ENCODE results near the gene SGO1.
"Not testable (repeated sequence)": the region's sequence is repeated elsewhere in the genome, so short reads cannot be mapped to it uniquely, and the experiment has no call there.

SGO1 gene

DNA sequence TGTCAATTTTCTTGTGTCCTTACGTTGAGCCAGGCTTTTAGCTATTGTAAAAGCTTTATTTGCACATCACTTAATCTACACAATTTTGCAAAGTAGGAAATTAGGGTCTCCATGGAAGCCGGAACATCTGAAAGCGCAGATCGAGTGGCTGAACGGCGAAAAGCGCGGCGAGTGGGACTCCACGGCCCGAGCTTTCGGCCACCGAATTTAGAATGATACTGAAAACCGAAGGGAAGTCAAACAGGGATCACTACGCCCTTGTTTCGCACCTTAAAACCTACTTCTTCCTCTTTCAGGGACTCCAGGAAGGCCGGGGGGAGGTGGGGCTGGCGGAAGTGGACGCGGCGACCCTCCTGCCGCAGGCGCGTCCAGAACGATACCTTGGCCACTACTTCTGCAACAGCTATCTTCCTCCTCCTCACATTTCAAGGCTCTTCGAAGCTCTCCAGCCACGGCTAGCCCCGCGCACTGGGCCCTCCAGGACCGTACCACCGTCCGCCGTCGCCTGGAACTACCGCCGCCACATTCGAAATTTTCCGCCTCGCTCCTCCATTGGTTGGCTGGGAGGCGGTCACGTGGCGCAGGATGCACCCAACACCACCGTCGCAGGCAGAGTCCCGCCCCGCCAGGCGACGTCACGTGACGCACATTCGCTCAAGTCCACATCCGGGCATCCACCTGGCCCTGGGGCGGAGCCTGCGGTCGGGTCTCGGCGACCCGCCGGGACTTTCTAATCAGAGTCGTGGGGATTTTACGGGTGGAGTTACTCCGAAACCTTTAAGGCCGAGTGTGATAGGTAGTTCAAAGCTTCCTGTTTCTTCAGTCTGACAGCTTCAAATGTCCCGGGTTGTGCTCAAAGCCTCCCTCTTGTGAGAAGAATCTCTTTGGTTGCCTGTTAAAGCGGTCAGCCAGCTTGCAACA lies at the start of gene SGO1:
SGO1 (minus strand) TSS at position 528 of the 921 bp plus-strand sequence. CDS start 2,179 bp downstream, outside the sequence.
- Histone ChIP-seq H3K4me1 (ENCODE audit: control insufficient read depth, low read depth, low read length) (peaks cover 14% of the 10 kb centered on the region), H3K9ac (ENCODE audit: low read length) (peak within 1 kb of the TSS; percentile 93), H3K27ac (ENCODE audit: low read length) (peak within 1 kb of the TSS; percentile 86), H3K4me3 (ENCODE audit: low read length) (peak within 1 kb of the TSS; percentile 88), H3K27me3 (ENCODE audit: control insufficient read depth, insufficient read depth, low read length) (no peaks in the 10 kb centered on the region), H3K9me3 (ENCODE audit: control insufficient read depth, low read depth, low read length) (no peaks in the 10 kb centered on the region), H3K36me3 (ENCODE audit: control insufficient read depth, low read depth, low read length) (peaks cover 20% of the 10 kb centered on the region)

DNA sequence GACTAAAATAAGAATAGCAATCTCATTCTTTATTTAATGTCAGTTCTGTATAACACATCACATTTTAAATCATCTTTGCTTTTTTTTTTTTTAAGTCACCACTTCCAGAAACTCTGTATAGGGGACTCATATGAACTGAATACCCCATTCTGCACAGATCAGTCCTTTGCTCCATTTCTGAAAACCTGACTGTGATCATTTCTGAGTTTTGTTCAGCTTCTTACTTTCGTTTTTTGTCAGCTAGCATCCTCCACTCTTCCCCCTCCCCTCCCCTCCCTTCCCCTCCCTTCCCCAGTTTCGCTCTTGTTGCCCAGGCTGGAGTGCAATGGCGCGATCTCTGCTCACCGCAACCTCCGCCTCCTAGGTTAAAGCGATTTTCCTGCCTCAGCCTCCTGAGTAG lies 49.8 kb upstream of the SGO1 start:
- H3K36me3 ChIP-seq (ENCODE audit: control insufficient read depth, low read depth, low read length) = no peaks in the 10 kb centered on the region
- H3K4me1 ChIP-seq (ENCODE audit: control insufficient read depth, low read depth, low read length) = no peaks in the 10 kb centered on the region
- H3K4me3 ChIP-seq (ENCODE audit: low read length) = no peak overlapping the region
- H3K27me3 ChIP-seq (ENCODE audit: control insufficient read depth, insufficient read depth, low read length) = no peaks in the 10 kb centered on the region
- no peak overlapping the region for H3K27ac ChIP-seq (ENCODE audit: low read length)
- H3K9me3 ChIP-seq (ENCODE audit: control insufficient read depth, low read depth, low read length) = no peaks in the 10 kb centered on the region
- no peak overlapping the region for H3K9ac ChIP-seq (ENCODE audit: low read length)

DNA sequence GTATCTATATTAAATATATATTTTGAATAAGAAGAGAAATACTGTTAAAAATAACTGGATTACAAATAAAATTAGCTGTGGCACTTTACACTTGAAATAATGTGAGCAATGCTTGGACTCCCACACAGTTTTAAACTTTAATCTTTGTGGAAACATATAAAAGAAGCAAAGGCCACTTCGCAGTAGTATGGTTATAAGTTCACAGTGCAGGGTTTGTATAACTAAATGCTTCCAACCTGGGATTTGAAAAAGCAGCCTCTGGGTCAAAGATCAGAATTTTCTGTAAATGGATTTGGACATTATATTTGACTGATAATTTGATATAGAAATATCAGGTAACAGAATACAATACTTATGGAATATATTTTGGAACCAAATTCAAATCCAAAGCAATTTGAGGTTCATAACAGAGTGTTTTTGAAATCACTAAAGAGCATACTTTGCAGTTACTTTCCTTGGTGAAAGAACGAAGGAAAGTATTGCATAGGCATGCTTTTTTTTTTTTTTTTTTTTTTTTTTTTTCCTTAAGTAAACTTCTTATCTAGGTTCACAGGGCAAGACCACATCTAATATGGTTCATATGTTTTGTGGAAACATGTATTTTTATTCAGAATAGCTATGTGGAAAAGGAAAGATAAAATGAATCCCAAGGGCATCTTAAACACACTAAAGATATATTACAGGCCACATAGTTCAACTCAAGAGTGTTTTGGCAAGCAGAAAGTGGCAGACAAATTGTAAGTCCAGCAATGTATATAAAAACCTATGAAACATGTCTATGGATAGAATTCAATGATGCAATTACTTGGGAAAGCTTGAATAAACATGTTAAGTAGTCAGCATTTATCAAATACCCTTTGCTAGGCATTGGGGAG lies 47.1 kb upstream of the SGO1 start:
- H3K27me3 ChIP-seq (ENCODE audit: control insufficient read depth, insufficient read depth, low read length) = no peaks in the 10 kb centered on the region
- H3K4me3 ChIP-seq (ENCODE audit: low read length) = no peak overlapping the region

GRCh38 chr3:20230954-20231353 lies 44.9 kb upstream of the SGO1 start:
- no peaks in the 10 kb centered on the region for H3K27me3 ChIP-seq (ENCODE audit: control insufficient read depth, insufficient read depth, low read length)

More for the DNA sequence above, 47.1 kb upstream of the SGO1 start:
- Histone ChIP-seq H3K4me1 (ENCODE audit: control insufficient read depth, low read depth, low read length) (no peaks in the 10 kb centered on the region), H3K9me3 (ENCODE audit: control insufficient read depth, low read depth, low read length) (no peaks in the 10 kb centered on the region), H3K36me3 (ENCODE audit: control insufficient read depth, low read depth, low read length) (no peaks in the 10 kb centered on the region), H3K9ac (ENCODE audit: low read length) (no peak overlapping the region), H3K27ac (ENCODE audit: low read length) (no peak overlapping the region)

DNA sequence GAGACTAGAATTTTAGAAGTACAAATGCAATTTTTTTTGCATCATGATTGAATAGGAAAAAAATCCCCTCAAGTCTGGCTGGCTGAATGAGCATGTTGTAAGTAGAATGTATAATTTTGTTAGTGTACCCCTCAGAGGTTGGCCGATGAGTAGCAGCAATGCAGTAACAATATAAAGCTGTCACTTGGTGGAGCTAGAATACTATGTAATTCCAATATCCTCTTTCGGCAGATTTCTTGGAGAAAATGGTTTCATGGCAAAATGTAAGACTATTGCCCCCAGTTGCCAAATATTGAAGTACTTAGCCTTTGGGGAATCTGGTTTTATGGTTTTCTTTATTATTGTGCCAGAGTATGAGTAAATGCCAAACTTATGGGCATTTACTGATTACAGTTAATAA lies 39.8 kb upstream of the SGO1 start:
- H3K27ac ChIP-seq (ENCODE audit: low read length) = no peak overlapping the region
- H3K9me3 ChIP-seq (ENCODE audit: control insufficient read depth, low read depth, low read length) = no peaks in the 10 kb centered on the region
- no peaks in the 10 kb centered on the region for H3K36me3 ChIP-seq (ENCODE audit: control insufficient read depth, low read depth, low read length)
- no peak overlapping the region for H3K4me3 ChIP-seq (ENCODE audit: low read length)
- H3K27me3 ChIP-seq (ENCODE audit: control insufficient read depth, insufficient read depth, low read length) = no peaks in the 10 kb centered on the region
- H3K4me1 ChIP-seq (ENCODE audit: control insufficient read depth, low read depth, low read length) = peaks cover 11% of the 10 kb centered on the region
- no peak overlapping the region for H3K9ac ChIP-seq (ENCODE audit: low read length)

More at GRCh38 chr3:20230954-20231353, 44.9 kb upstream of the SGO1 start:
- Histone ChIP-seq H3K9ac (ENCODE audit: low read length) (no peak overlapping the region), H3K36me3 (ENCODE audit: control insufficient read depth, low read depth, low read length) (no peaks in the 10 kb centered on the region), H3K4me1 (ENCODE audit: control insufficient read depth, low read depth, low read length) (no peaks in the 10 kb centered on the region), H3K4me3 (ENCODE audit: low read length) (no peak overlapping the region), H3K9me3 (ENCODE audit: control insufficient read depth, low read depth, low read length) (no peaks in the 10 kb centered on the region), H3K27ac (ENCODE audit: low read length) (no peak overlapping the region)

GRCh38 chr3:20222274-20222673 lies 36.3 kb upstream of the SGO1 start:
- Histone ChIP-seq H3K9me3 (ENCODE audit: control insufficient read depth, low read depth, low read length) (no peaks in the 10 kb centered on the region), H3K4me1 (ENCODE audit: control insufficient read depth, low read depth, low read length) (peaks cover 11% of the 10 kb centered on the region), H3K9ac (ENCODE audit: low read length) (no peak overlapping the region), H3K36me3 (ENCODE audit: control insufficient read depth, low read depth, low read length) (no peaks in the 10 kb centered on the region), H3K27me3 (ENCODE audit: control insufficient read depth, insufficient read depth, low read length) (no peaks in the 10 kb centered on the region), H3K4me3 (ENCODE audit: low read length) (no peak overlapping the region), H3K27ac (ENCODE audit: low read length) (no peak overlapping the region)

DNA sequence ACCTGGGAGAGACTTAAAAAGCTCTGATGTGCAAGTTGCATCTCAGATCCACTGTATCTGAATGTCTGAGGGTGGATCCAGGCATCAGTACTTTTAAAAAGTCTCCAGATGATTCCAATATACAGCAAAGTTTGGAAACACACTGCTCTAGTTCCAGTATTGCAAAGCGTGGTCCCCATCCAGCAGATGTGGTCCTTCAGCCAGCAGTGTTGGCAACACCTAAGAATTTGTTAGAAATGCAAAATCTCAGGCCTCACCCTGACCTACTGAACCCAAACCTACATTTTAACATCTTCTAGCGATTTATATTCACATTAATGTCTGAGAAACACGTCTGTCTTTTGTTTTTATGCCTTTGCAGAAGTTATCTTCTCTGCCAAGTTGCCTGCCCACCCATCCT lies 32.2 kb upstream of the SGO1 start:
- no peak overlapping the region for H3K9ac ChIP-seq (ENCODE audit: low read length)
- no peaks in the 10 kb centered on the region for H3K9me3 ChIP-seq (ENCODE audit: control insufficient read depth, low read depth, low read length)
- H3K4me3 ChIP-seq (ENCODE audit: low read length) = no peak overlapping the region
- H3K4me1 ChIP-seq (ENCODE audit: control insufficient read depth, low read depth, low read length) = peaks cover 11% of the 10 kb centered on the region
- no peaks in the 10 kb centered on the region for H3K36me3 ChIP-seq (ENCODE audit: control insufficient read depth, low read depth, low read length)
- H3K27ac ChIP-seq (ENCODE audit: low read length) = no peak overlapping the region
- no peaks in the 10 kb centered on the region for H3K27me3 ChIP-seq (ENCODE audit: control insufficient read depth, insufficient read depth, low read length)

DNA sequence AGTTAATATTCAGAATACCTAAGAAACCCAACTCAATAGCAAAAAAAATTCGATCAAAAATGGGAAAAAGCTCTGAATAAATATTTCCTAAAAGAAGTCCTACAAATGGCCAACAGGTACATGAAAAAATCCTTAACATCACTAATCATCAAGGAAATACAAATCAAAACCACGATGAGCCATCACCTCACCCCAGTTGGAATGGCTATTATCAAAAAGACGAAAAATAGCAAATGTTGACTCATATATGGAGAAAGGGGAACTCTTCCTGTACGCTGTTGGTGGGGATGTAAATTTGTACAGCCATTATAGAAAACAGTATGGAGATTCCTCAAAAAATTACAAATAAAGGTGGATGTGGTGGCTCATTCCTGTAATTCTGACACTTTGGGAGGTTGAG lies 29.6 kb upstream of the SGO1 start:
- H3K27ac ChIP-seq (ENCODE audit: low read length) = no peak overlapping the region
- H3K4me3 ChIP-seq (ENCODE audit: low read length) = no peak overlapping the region
- no peaks in the 10 kb centered on the region for H3K4me1 ChIP-seq (ENCODE audit: control insufficient read depth, low read depth, low read length)
- H3K27me3 ChIP-seq (ENCODE audit: control insufficient read depth, insufficient read depth, low read length) = no peaks in the 10 kb centered on the region
- no peaks in the 10 kb centered on the region for H3K36me3 ChIP-seq (ENCODE audit: control insufficient read depth, low read depth, low read length)
- H3K9me3 ChIP-seq (ENCODE audit: control insufficient read depth, low read depth, low read length) = no peaks in the 10 kb centered on the region
- H3K9ac ChIP-seq (ENCODE audit: low read length) = no peak overlapping the region

- H3K4me3 ChIP-seq (ENCODE audit: low read length); H3K4me1 ChIP-seq (ENCODE audit: control insufficient read depth, low read depth, low read length); H3K27me3 ChIP-seq (ENCODE audit: control insufficient read depth, insufficient read depth, low read length); H3K36me3 ChIP-seq (ENCODE audit: control insufficient read depth, low read depth, low read length); H3K9ac ChIP-seq (ENCODE audit: low read length); H3K27ac ChIP-seq (ENCODE audit: low read length); H3K9me3 ChIP-seq (ENCODE audit: control insufficient read depth, low read depth, low read length): not testable (repeated sequence)
These were observed 27.5 kb upstream of the SGO1 start for GRCh38 chr3:20213491-20213890.

DNA sequence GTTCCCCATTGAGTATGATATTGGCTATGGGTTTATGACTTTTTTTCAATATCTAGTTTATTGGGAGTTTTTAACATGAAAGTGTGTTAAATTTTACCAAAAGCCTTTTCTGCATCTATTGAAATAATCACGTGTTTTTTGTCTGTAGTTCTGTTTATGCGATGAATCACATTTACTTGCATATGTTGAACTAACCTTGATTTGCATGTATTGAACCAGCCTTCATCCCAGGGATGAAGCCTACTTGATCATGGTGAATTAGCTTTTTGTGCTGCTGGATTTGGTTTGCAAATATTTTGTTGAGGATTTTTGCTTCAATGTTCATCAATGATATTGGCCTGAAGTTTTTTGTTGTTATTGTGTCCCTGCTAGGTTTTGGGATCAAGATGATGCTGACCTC lies 21.9 kb upstream of the SGO1 start:
- H3K9ac ChIP-seq (ENCODE audit: low read length); H3K27me3 ChIP-seq (ENCODE audit: control insufficient read depth, insufficient read depth, low read length); H3K4me3 ChIP-seq (ENCODE audit: low read length); H3K27ac ChIP-seq (ENCODE audit: low read length); H3K4me1 ChIP-seq (ENCODE audit: control insufficient read depth, low read depth, low read length); H3K9me3 ChIP-seq (ENCODE audit: control insufficient read depth, low read depth, low read length); H3K36me3 ChIP-seq (ENCODE audit: control insufficient read depth, low read depth, low read length): not testable (repeated sequence)

DNA sequence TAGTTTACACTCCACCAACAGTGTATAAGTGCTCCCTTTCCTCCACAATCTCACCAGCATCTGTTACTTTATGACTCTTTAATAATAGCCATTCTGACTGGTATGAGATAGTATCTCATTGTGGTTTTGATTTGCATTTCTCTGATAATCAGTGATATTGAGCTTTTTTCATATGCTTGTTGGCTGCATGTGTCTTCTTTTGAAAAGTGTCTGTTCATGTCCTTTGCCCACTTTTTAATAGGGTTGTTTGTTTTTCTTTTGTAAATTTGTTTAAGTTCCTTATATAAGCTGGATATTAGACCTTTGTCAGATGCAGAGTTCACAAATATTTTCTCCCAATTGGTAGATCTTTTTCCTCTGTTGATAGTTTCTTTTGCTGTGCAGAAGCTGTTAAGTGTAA lies 19.9 kb upstream of the SGO1 start:
- not testable (repeated sequence) for H3K9me3 ChIP-seq (ENCODE audit: control insufficient read depth, low read depth, low read length); H3K36me3 ChIP-seq (ENCODE audit: control insufficient read depth, low read depth, low read length); H3K9ac ChIP-seq (ENCODE audit: low read length); H3K4me3 ChIP-seq (ENCODE audit: low read length); H3K27ac ChIP-seq (ENCODE audit: low read length); H3K4me1 ChIP-seq (ENCODE audit: control insufficient read depth, low read depth, low read length); H3K27me3 ChIP-seq (ENCODE audit: control insufficient read depth, insufficient read depth, low read length)
